ENCODE measurements around the gene TRIM15. TPM values are rescaled to one million over a fixed set of nuclear protein-coding genes. Genes with fewer than 3 reads are reported as not detected.
"Not testable (repeated sequence)": the region's sequence is repeated elsewhere in the genome, so short reads cannot be mapped to it uniquely, and the experiment has no call there.

TRIM15 gene
- 19.6 TPM for total RNA-seq

DNA sequence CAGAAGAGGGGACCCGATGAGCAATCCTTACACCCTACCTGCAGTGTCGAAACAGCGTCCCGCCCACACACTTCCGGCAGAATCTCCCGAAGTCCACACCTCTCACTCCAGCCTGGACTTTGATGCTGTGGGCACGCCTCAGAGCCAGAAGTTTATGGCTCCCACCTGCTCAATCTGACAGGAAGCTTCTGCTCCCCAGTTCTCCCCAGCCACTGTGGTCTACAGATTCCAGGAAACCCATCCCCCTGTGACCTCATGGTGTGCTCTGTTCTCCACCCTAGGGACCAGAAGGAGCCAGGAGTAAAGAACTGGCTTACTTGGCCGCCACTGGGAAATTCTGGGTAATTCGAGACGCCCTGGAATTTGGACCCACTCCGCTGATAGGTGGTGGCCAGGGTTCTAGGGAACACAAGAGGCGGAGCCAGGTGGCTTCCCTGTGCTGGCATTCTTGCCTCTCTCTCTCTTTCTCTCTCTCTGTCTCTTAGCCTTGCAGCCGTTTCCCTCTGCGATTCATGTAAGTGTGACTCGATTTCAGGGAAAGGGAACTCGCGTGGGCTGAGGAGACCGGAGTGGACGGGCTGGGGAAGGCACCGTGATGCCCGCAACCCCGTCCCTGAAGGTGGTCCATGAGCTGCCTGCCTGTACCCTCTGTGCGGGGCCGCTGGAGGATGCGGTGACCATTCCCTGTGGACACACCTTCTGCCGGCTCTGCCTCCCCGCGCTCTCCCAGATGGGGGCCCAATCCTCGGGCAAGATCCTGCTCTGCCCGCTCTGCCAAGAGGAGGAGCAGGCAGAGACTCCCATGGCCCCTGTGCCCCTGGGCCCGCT, at the start of gene TRIM15:
Gene TRIM15 (plus strand): TSS at position 457 of the 828 bp plus-strand sequence. CDS start 139 bp downstream, at position 596.
- DNase-seq (ENCODE audit: low spot score): peak; percentile 82

DNA sequence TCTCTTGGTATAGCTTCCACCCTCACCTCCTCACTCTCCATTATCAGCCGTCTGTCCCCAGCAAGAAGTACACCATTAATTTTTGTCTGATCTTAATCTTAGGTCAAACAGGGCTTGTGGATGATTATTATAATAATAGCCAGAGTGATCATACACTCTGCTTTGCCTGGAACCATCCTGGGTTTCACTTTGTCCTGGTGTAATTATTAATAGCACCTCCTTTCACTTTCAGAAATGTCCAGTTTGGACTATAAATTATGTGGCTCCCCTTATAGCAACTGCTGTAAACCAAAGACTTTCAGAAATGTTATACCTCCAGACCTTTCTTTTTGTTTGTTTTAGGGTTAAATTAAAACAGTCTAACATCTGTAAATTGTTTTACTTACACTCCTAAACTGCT, 49.5 kb upstream of the TRIM15 start:
- no peak for DNase-seq (ENCODE audit: low spot score)

DNA sequence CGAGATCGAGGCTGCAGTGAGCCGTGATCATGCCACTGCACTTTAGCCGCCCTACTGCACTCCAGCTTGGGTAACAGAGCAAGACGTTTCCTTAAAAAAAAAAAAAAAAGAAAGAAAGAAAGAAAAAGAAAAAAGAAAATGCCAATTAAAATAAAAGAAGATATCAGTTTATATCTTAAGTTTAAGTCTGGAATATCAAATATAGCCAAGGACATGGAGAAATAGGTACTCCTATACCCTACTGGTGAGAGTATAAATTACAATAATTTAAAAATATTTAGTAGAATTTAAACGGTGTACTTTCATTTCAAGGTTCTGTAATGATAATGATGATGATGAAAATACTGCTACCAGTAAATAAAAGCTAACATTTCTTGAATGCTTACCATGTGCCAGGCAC, 46.6 kb upstream of the TRIM15 start:
- no peak for DNase-seq (ENCODE audit: low spot score)

DNA sequence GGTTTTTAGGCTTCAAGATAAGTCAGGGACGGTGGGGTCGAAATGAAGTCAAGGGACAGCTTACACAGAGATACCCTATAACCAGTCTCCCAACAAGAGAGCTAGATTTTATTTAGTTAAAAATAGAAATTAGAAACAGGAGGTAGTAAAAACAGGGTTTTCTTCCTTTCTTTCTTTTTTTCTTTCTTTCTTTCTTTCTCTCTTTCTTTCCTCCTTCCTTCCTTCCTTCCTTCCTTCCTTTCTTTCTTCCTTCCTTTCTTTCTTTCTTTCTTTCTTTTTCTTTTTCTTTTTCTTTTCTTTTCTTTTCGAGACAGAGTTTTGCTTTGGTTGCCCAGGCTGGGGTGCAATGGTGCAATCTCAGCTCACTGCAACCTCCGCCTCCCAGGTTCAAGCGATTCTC, 44.7 kb upstream of the TRIM15 start:
- DNase-seq (ENCODE audit: low spot score): not testable (repeated sequence)

DNA sequence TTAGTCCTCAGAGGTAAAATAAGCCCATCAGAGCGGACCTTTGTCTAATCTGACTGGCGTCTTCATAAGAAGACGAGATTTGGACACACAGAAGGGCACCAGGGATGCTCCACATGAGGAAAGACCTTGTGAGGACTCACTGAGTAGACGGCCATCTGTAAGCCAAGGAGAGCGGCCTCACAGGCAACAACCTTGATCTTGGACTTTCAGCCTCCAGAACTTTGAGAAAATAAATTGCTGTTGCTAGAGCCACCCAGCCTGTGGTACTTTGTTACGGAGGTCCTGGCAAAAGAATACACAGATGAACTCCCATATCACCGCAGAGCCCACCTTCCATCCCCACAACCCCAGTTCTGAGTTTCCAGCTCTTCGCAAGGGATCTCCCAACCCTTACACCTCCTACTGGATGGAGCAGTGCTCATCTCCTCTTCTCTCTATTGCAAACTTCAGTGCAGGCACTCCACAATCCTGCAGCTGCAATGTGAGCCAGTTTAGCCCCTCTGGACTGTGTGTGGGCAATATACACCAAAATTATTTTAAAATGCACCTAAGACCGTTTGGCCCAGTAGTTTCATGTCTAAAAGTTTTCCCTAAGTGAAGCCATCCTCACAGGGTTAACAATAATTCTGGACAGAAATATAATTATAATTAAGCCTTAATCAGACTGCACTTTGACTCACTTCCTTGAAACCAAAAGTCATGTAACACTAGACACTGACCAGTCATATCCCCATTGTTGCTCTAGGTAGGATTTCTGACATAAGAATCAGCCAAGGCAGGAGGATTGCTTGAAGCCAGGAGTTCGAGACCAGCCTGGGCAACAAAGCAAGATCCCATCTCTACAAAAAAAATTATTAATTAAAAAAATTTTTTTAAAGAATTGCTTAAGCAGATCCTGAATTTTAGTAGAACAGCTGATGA, 41.6 kb upstream of the TRIM15 start:
- no peak for DNase-seq (ENCODE audit: low spot score)

DNA sequence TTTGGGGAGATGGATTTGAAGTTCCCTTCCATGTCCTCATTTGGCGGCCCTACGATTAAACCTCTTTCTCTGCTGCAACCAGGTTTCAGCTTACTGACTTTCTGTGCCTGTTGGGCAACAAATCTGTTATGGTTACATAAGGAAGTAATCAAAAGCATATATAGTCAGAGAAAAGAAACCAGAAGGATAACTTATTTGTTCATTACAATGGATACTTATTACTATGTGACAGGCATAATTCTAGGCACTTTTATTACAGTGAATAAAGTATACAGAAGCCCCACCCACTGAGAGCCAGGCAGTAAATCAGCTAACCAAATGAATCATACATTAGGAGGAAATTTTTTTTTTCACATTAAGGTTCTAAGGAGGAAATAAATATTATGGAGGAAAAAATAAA, 40.8 kb upstream of the TRIM15 start:
- no peak for DNase-seq (ENCODE audit: low spot score)

DNA sequence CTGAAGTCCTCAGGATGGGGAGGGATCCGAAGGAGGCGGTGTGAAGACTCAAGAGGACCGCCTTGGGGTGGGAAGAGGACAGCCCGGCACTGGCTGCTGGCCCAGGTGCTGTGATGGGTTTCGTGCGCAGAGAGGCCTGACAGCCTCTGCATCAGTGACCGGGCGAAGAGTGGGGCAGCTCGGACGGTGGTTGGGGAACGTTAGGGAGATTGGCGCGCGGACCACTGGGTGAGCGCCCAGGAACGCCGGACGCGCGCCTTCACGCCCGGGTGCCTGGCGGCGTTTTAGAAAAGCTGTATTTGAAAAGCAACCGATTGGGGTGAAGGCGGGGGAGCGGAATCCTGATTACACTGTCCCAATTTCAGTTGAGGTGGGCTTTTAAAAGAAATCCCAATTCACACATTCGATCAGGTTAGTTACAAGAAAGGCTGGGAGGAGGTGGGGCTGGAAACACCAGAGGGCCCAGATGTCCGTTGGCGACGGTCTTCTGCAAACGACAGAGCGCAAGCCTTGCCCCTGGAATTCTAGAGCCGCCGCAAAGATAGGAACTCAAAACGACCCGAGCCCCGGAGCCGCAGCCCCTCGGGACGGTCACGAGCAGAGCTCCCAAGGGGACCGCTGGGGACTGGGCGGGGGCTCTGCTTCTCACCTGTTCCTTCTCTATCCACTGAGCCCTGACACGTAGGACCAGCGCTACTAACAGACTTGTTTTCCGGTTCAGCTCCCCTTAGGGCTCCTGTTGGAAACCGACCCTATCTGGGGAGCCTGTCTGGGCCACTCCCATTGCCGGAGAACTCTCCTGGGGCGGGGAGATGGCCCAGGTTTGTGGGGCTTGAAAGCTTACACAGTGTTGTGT, 35.9 kb upstream of the TRIM15 start:
- no peak for DNase-seq (ENCODE audit: low spot score)

DNA sequence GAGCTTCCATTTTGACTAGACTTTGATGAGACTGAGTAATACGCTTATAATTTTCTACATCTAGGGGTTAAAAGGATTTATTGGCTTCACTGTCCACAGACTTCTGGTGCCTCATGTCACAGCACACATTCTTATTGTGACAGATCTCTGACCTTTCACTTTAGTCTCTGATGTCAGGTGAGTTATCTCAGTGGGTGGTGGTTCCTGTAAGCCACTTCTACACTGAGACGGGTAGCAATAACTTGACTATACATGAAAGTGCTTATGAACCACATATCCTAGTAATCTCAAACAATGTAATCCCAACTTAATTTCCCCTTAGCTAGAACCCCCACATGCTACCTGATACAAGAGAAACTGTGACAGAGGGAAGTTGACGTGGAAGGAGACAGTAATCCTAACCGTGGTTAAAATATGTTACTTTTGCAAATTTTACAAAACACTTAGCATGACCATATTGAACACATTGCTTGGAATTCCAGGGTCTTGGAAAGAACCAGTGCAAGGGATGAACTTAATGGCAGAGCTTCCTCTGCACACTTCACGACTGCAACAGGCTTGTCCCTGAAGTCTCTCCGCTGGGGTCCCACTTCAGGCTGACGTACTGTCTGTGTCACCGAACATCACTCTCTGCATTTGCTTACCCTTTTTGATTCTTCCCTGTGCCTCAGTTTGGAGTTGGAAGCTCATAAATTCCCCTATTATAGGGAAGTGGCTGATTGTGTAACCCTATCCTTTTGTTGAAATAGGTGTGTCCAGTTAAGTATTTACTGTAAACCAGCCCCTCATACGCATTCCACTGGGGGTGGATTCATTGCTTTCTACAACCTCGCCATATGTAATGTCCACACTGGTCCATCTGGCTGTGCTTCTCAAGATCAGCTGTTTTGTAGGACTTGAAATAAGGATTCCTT, 33.8 kb upstream of the TRIM15 start:
- DNase-seq (ENCODE audit: low spot score): no peak

DNA sequence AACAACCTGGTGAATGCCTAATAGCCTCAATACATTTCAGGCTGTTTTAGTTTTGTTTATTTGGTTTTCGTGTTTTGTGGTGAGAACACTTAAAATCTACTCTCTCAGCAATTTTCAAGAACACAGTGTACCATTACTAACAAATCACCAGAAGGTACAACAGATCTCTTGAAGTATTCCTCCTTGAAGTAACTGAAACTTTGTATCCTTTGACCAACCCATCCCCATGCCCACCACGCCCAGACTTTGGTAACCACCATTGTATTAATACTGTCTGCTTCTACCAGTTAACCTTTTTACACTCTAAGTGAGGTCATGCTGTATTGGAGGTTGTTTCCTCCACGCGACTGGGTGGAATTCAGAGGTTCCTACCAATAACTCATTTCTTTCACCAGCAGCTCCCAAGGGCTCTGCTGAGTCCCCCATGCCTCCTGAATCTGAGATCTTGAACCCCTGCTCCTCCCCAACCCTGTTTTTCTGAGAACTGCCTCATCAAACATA, 33.1 kb upstream of the TRIM15 start:
- no peak for DNase-seq (ENCODE audit: low spot score)

DNA sequence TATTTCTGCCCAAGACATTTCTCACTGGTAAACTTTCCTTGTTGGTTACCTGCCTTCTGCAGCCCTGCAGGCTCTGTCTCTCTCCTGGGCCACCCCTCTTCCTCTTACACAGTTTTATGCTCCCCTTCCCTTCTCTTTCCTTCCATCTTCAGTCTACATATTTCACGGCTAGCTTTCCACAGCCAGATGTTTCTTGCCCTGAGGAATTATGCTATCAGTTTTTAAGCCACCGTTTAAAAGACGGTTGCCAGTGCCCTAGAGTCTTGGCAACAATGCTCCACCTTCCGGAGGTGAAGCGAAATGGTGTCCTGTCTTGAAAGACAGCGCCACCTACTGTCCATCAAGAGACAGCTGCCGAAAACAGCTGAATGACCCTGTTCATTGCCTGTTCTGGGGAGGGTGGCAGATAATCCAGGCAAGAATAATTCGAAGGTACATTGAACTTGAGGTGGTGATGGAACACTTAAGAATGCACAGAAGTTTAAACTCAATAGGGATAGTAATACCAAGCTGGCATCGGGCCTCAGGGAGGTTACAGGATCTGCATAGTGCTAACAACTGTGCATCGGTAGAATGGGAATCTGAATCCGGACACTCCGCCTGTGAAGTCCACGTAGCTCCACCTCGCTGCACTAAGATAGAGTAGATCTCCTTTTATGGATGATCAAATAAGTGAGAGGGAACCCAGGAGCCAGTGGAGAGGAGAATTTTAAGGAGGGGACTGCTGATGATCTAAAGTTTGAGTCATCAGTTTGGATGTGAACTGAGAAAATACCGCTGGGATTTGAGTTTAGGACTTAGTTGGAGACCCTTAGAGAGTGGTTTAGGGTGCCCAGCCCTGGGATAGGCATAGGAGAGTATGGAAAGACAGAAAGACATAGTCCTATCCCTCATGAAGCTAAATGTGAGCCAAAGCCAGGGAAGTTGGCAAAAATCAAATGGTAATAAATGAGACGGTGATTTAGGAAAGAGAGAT, 32.2 kb upstream of the TRIM15 start:
- peak; percentile 76 for DNase-seq (ENCODE audit: low spot score)

DNA sequence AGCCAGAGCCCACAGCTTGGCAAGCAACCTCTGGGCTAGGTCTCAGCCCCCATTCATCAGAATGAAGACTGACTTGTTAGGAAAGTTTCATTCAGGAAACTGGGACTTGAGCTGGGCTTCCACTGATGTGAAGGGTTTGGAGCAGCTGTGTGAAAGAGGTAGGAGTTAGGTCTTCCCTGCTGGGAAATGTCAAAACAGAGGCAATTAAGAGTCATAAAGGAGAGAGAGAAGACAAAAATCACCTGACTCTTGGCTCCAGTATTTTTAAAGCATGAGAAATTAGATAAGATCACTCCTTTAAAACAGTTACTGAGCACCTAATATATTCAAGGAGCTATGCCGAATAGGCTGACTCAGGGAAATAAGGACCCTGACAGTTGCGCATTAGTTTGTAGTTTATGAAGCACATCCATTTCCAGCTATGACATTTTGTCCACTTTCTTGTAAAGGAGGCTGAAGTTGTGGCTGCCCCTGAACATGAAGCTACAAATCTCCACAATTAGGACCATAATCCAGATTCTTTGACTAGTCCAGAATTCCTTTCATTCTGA, 31.3 kb upstream of the TRIM15 start:
- no peak for DNase-seq (ENCODE audit: low spot score)

DNA sequence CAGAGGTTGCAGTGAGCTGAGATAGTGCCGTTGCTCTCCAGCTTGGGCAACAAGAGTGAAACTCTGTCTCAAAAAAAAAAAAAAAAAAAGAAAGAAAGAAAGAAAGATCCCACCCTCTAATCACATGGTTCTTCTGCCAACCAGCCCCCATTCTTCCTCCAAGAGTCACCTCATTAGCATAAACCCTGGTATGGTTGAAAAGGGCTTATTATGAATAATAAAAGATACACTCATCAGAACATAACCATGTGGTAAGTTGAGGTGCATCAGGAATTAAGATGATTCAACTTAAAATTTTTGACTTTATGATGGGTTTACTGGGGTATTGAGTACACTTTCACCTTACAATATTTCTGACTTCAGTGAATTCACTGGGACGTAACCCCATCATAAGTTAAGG, 28.2 kb upstream of the TRIM15 start:
- DNase-seq (ENCODE audit: low spot score): no peak

DNA sequence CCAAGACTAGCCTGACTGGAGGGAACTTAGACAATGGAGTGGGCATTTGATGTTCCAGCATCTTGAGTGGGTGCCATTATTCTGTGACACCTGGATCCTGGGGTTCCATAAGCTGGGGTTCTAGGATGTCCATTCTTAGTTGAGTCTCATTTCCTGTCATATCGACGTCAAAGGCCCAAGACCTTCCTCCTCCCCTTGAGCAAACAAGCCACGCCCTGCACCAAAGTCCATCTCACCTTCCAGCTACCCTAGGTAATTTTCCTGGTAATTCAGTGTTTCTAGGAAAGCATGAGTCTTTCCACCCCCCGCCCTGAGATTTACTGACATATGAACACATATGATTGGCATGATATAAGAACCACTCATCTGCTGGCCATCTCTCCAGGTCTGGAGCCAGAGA, 27.6 kb upstream of the TRIM15 start, which contains the start of gene TRIM40:
Gene TRIM40 (plus strand): TSS at position 384 of the 400 bp plus-strand sequence. CDS start 897 bp downstream, outside the sequence.
- no peak for DNase-seq (ENCODE audit: low spot score)

DNA sequence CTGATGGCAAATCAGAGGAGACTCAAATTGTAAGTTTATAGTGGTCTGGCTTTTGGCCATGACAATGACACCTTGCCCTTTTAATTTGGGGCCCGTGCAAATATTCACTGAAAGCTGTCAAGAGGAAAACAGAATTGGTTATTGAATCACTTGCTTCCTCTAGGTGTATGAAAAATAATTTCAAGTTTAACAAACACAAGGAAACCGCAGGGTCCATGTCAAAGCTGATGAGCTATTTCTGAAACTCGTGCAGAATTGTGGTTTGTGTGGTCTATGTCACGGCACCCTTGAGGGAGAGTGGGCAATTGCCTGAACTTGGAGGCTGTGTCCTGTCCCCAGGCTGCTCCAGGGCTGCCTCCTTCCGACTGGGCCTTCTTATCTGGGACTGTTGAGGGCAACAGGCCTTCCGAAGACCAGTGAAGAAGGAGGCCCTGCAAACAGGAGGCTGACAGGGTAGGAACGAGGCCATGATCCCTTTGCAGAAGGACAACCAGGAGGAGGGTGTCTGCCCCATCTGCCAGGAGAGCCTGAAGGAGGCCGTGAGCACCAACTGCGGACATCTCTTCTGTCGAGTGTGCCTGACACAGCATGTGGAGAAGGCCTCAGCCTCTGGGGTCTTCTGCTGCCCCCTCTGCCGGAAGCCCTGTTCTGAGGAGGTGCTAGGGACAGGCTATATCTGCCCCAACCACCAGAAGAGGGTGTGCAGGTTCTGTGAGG, 26.6 kb upstream of the TRIM15 start:
- DNase-seq (ENCODE audit: low spot score): no peak

DNA sequence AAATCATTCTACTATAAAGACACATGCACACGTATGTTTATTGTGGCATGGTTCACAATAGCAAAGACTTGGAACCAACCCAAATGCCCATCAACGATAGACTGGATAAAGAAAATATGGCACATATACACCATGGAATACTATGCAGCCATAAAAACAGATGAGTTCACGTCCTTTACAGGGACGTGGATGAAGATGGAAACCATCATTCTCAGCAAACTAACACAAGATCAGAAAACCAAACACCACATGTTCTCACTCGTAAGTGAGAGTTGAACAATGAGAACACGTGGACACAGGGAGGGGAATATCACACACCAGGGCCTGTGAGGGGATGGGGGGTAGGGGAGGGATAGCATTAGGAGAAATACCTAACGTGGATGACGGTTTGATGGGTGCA, 23.1 kb upstream of the TRIM15 start:
- not testable (repeated sequence) for DNase-seq (ENCODE audit: low spot score)

DNA sequence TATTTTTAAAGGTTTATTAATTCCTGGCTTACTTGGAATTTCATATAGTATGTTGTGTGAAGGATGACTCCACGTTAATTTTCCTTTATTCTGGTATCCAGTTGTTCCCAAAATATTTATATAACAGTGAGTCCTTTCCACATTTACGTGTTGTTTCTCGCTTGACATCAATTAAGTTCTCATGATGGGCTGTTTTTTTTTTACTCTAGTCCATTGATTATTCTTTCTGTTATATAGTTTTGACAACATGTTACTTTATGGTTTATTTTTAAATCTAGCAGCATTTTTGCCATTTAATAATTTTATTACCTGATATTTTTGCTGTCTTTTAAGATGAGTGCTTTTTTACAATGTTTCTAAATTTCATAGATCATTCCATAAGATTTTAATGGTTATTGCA, 20.7 kb upstream of the TRIM15 start:
- no peak for DNase-seq (ENCODE audit: low spot score)

DNA sequence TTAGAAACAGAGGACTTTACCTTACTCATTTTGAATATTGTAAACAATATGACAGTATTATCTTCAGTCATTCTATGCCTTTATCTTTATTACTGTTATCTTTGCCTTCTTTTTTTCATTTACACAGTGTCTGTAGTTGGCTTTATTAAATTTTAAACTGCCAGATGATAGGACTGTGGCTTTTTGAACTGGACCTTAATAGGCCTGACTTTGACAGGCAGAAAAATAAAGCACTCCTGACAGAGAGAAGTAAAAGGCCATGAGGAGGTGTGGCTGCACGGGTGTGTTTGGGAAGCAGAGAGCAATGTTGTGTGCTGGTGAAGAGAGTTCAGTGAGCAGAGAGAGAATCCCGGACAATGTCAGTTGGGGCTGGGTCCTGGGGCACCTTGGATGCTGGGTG, 19.6 kb upstream of the TRIM15 start:
- DNase-seq (ENCODE audit: low spot score): no peak

DNA sequence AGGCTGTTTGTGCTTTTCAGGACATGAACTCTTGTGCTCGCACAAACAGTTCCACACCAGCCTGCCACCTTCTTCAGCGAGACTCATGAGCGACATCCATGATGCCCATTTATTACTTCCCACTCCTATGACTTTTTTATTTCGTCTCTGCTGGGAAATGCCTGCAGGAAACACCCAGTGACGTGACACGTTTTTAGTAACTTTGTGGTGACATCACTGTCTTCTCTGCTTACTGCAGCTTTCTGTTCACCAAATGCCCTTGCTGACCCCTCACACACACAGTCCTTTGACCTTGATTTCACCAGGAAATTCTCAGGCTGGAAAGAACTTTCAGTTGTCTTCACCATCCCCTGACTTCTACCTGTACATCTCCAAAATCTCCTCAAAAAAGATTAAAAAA, 18.5 kb upstream of the TRIM15 start:
- no peak for DNase-seq (ENCODE audit: low spot score)
